GM19463 (cell line): Measurements from ENCODE around the gene PLCG2.
"Not testable (repeated sequence)": the region's sequence is repeated elsewhere in the genome, so short reads cannot be mapped to it uniquely, and the experiment has no call there.

Experiments
- ATAC-seq: cut with Tn5 transposase; IDR thresholded peaks from one replicate; pipeline ENCODE4 v1.9.1; 2021; ENCODE audit warnings: mild to moderate bottlenecking, moderate library complexity; ENCODE audit not compliant: unreplicated experiment

PLCG2 gene

DNA sequence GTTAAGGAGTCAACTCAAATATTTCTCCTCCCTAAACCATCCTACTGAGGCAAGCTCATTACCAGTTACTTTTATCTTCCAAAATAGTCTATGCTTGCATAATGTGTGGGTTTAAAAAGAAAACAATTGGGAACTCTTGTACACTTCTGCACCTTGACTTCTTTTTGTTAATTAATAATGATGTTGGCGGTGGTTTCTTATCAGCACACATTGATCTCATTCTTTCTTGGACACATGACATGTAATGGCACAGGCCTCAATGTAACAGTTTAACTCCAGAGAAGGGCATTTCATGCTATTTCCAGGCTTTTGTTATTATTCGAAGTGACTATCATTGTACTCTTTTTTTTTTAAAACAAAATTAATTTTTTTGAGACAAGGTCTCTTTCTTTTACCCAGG, 7.8 kb downstream of the PLCG2 start:
- ATAC-seq, result no peak

DNA sequence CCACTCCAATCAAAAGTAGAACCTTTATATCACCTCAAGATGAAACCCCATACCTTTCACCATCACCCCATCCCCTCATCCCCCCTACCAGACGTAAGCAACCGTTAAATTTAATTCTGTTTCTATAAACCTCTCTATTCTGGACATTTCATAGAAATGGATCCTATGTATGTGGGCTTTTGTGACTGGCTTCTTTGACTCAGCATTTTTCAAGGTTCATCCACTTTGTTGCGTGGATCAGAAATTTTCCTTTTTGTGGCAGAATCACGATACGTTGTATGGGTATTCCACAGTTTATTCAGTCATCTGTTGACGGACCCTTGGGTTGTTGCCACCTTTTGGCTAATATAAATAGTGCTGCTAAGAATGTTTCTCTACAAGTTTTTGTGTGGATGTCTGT, 8.6 kb downstream of the PLCG2 start:
- ATAC-seq, result no peak

DNA sequence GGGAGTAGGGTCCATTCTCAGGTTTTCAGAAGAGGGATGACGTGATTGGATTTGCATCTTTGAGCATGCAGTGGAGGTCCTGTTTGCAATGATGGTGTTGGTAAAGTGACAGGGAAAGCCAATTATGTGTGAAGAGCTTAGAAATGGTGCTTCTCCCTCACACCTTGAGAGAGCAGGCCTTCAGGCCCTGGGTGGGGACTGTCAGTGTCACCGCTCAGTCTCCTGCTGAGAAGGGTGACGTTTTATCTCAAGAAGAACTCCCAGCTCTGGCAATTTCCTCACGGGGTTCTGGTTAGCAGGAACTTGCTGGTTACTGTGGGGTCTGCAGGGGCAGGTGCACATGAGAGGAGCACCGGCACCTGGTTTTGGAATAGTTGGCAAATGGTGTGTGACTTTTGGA, 11.2 kb downstream of the PLCG2 start:
- no peak for ATAC-seq

DNA sequence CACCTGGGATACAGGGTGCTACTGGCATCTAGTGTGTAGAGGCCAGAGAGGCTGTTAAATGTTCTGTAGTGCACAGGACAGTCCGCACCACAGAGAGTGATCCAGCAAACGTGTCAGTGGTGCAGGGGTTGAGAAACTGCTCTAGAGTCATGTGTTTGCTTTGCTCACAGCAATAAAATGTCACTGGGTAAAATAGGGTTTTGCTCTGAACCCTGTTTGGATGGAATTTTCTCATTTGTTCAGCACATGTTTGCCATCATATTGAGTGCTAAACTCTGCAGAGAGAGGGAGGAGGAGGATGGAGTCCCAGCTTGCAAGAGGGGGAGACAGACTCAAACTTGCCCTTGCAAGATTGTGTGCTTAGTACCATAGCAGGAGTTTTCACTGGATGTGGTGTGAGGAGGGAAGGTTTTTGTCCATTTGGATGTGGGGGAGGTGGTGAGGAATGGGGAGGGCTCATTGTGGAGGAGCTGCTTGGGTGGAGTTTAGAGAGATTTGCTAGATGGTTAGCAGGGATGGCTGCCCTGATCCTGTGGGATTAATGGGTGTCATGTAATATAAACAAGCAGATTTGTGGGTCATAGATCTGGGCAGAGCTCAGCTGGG, 11.8 kb downstream of the PLCG2 start:
- no peak for ATAC-seq

DNA sequence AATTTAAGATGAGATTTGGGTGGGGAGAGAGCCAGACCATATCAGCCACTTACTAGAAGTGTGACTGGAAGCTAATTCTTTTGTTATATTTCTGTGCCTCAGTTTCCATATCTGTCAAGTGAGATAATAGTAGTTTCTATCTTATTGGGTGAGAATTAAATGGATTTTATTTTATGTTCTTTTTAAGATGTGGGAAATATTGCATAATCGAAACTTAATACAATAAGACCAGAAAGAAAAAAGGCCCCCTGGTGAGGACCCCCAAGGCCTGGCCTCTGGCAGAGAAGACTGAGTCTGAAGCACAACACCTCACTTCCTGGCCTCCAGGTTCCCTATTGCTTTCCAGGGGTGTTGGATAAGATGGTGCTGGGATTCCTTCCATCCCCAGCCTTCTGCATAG, 13.7 kb downstream of the PLCG2 start:
- no peak for ATAC-seq

DNA sequence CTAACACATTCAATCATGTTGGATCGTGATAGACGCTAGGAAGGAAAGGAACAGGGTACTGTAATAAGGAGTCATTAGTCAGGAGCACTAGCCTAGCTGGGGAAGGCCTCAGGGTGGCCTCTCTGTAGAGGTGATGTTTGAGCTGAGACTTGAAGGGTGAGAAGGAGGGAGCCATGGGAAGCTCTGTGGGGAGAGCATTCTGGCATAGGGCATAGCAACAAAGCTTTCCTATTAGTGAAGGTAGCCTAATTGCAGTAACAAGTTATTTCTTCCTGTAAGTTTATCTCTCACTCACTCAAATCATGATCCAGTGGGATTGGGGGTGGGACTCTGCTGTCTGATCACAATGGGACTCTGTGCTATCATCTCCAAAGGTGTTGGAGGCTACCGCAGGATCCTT, 16.1 kb downstream of the PLCG2 start:
- no peak for ATAC-seq

DNA sequence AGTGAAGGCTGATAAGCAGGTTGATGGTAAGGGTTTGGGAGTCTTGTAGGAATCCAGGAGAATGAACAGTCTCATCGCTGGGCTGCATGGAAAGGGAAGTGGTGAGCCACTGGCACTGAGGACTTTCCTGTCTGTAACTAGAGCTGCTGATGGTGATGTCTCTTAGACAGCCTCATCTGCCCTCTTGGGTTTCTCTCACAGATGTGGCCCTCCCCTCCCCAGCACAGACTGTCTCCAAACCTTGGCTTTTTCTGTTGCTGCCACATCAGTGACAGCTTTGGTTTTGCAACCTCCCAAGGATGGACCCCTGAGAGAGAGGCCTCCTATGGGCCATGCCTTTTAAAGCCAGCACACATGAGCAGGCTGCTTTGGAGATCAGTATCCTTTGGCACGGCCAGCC, 16.9 kb downstream of the PLCG2 start:
- no peak for ATAC-seq

DNA sequence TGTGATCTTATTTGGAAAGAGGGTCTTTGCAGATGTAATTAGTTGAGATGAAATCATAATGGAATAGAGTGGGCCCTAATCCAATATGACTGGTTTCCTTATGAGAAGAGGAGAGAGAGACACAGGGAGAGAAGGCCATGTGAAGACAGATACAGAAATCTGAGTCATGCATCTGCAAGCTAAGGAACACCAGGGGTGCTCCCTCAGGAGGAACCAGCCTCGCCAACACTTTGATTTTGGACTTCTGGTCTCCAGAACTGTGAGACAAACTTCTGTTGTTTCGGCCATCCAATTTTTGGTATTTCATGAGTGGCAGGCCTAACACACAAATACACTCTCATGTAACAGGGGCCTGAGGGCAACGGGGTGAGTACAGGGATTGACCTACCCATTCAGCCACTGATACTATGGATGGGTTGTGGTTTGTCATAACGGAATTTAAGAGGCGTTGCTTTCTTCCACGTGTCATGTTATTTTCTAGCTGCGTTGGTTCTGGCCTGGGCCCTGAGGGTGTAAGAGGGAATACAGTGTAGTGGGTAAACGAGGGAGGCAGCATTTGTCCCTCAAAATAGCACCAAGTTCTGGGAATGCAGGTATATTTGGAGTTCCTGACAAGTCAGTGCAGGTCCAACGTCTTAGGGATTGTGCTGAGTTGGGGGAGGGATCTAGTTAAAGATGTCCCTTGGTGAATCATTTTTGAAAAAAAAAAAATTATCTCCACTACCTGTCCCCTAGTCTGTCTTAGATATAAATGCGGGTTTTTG, 17.7 kb downstream of the PLCG2 start:
- ATAC-seq, result no peak

DNA sequence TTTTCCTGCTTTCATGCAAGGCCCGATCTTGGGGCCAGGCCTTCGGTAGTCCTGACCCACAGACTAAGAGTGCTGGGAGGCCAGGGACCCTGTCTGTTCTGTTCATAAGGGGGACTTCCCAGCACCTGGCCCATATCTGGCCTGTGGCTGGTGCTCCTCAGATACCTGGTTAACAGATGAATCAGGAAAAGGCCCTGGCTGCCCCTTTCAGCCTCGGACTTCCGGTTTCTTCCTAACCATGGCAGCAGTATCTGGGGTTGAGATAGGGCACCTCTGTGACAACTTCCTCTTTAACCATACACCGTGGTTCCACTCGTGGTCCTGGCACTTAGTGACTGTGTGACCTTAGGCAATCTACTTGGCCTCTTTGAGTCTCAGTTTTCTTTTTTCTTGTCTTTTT, 18.4 kb downstream of the PLCG2 start:
- ATAC-seq, result peak; percentile 46

DNA sequence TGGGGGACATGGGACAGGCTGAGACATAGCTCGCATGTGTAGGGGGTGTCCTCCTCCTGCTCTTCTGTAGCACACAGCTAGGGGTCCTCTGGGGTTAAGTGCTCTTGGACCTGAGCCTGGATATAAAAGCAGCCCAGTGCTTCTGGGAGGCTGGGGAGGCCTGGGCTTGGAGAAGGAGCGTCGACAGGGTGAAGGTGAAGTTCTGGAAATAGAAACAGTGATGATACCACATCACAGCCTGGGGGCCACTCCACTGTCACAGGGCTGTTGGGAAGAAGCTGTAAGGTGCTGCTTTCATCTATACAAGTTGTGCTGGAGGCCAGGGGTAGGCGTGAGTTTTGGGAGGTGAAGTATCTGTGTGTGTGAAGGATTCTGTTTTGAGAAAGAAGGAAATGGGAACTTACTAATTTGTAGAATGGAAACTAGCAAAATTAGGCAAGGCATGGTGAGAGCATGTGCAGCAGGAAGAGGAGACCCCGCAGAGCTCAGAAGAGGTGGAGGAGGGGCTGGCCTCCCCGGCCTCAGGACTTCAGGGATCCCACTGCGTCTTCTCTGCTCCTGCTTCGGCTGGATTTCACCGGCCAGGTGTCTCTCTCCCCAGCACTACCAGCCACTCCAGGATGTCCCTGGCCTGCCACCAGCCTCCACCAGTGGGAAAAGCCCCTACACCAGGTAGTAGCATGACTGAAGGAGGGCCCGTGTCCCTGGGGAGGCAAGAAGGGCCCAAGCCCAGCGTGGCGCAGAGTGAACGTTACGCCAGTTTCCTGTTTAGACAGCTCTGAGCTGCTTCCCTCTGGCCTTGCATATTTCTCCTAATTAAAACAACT, 19.4 kb downstream of the PLCG2 start:
- ATAC-seq, result peak; percentile 49

DNA sequence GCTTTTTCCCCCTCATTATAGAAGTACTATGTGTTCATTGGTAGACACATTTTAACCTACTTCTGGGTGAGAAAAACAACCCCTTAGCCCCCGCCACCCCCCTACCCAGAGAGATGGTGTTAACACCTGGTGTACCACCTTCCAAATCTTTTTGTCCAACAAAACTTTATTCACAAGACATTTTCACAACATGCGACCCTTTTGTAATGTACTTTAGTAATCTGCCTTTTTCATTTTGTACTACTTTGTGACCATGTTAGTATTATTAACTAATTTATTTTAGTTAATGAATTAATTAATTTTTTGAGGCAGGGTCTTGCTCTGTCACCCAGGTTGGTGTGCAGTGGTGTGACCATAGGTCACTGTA, 20.0 kb downstream of the PLCG2 start:
- no peak for ATAC-seq

DNA sequence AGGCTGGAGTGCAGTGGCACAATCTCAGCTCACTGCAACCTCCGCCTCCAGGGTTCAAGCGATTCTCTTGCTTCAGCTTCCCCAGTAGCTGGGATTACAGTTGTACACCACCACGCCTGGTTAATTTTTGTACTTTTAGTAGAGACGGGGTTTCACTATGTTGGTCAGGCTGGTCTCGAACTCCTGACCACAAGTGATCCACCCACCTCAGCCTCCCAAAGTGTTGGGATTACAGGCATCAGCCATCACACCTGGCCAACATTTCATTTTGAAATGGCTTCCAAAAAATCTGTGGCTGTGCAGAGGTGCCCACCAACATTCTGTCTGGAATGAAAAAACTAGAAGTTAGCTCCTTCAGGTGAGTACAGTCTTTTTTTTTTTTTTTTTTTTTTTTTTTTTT, 22.6 kb downstream of the PLCG2 start:
- not testable (repeated sequence) for ATAC-seq

DNA sequence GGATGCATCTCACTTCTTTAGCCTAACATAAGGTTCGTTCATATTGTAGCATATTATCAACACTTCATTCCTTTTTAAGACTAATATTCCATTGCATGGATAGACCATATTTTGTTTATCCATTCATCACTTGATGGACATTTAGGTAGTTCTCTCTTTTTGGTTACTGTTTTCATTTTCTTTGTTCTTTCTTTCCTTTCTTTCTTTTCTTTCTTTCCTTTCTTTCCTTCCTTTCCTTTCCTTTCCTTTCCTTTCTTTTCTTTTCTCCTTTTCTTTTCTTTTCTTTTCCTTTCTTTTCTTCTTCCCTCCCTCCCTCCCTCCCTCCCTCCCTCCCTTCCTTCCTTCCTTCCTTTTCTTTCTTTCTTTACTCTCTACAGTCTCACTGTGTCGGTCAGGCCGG, 24.2 kb downstream of the PLCG2 start:
- ATAC-seq, result no peak

DNA sequence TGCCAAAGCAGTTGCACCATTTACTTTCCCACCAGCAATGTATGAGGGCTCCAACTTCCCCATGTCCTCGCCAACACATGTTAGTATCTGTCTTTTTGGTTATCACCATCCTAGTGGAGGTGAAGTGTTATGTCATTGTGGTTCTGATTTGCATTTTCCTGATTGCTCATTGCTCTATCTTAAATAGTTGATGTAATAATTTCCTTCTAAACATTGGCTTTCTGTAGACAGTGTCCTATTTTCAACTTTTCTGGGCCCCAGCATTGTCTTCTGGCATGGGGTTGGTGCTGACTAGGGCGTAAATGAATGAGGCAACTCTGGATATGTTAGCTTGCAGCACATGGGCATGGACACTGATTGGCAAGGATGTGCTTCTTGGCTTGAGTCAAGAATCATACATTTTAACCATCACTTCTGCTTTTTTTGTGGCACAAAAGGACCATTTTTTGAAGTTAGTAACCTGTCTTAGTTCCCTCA, 25.1 kb downstream of the PLCG2 start:
- ATAC-seq, result no peak

DNA sequence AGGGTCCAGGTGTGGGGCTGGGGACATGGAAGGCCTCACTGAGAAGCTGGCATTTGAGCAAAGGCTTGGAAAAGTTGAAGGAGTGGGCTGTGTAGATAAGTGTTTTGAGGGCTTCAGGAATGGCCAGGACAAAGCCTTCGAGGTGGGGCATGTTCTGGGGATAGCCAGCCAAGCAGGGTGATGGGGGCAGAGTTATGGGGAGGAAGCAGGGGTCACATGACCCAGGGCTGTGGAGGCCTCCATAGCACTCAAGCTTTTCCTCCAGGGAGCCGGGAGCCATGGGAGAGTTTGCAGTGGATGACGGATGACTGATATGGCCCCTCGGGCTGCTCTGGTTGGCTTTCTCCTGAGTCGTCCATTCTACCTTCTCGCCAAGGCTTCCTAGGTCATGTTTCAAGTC, 27.6 kb downstream of the PLCG2 start:
- no peak for ATAC-seq

DNA sequence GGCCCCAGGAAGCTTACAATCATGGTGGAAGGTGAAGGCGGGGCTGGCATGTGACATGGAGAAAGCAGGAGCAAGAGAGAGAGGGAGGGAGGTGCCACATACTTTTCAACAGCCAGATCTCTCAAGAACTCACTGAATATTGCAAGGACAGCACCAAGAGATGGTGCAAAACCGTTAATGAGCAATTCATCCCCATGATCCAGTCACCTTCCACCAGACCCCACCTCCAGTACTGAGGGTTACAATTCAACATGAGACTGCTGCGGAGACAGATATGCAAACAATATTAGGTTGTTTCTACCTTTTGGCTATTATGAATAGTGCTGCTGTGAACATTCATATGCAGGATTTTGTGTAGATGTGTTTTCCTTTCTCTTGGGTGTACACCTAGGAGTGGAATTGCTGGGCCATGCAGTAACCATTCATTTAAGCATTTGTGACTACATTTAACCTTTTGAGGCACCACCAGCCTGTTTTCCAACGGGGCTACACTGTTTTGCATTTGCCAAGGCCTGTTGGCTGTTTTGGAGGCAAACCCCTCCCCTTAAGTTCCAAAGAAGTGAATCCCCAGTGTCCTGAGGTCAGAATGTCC, 28.8 kb downstream of the PLCG2 start:
- no peak for ATAC-seq

DNA sequence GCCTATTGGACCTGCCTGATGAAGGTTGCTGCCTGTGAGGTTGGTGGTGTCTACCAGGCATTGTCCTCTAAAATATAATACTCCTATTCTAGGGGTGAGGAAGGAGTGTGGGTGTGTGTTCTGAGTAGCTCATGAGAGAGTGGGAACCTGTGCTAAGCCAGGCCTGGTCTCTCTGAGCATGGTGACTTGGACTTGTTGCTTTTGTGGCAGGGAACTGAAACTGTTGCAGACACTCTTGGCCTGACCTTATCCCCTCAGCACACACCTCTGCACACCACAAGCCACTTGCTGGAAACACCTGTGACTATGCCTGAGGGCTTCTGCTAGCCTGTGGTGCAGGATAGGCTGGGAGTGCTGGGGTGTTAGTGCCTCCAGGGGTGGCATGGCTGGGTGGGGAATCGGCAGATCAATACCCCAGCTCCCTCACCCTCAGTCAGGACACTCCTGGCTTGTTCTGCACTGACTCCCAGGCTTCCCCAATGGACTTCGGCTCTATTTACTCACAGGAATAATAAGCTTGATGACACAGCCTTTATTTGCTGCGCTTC, 29.9 kb downstream of the PLCG2 start:
- ATAC-seq, result peak; percentile 73

DNA sequence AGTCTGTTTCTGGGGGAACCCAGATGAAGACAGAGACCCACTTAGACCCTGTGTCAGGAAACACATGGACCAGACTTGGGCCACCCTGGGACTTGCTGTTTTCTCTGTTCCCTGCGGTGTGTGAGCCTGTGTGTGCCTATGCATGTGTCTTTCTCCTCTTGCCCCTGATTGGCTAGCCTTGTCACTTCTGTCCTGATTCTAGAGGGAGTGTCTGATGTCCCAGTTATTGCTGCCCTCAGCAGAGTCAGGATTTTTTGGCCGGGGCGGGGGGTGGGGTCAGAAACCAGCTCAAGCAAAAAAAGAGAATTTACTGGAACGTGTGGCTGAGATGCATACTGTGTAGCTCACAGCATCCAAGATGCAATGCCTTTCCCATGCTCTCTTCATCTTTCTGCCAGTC, 30.5 kb downstream of the PLCG2 start:
- ATAC-seq, result no peak

DNA sequence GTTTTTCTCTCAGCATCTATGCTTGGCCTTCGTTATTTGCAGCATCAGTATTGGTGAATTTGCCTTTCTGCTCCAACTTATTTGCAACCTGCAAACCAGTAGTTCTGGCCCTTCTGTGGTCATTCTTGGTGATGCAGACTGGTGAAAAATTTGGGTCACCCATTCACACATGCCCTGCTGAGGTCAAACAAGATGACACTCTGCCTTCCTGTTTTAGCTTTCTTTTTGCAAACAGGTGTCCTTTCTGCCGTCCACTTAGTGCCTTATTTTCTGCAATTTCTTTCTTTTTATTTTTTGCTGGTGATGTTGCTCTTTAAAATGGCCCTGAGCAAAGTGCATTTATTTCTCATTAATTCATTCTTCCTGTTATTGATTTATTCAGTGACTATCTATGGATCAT, 31.3 kb downstream of the PLCG2 start:
- ATAC-seq, result no peak

DNA sequence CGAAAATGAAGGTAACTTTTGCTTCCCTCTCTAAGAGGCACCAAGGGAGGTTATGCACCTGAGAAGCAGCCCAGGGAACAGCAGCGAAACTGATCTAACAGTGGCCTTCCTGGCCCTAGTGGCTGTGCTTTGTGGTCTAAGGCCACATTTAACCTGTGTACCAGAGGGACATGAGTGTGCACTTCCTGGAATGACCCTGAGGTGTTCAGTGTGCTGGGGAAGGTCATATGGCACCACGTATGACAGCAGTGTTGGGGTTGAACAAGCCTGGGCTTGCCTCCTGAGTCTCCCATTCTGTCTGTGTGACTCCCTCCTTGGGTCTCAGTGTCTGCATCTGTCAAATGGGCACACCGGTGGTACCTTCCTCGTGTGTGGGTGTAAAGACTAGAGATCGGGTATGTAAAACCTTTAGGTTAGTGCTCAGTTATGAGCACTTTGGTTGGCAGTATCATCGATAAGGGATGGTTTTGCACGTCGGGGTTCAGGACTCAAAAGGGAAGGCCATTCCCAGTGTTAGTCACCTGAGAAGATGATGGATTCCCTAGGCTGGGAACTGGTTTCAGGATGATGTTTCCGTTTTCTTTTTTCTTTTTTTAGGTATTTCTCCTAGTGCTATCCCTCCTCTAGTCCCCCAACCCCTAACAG, 31.9 kb downstream of the PLCG2 start:
- peak; percentile 37 for ATAC-seq

DNA sequence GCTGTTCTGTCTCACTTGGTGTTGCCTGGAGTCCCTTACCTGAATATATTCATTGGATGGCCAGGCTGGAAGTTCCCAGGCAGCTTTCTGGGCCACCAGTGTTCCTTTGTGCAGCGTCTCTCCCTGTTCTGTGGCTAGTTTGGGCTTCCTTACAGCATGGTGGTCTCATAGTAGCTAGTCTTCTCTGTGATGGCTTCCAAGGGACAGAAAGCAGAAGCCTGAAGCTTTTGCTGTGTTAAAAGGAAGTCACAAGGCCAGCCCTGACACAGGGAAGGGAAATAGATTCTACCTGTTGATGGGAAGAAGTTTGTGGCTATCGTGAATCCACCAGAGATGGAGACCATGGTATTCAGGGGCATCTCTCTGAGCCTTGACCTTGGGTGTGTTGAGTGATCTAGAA, 34.6 kb downstream of the PLCG2 start:
- no peak for ATAC-seq
